H4 (cell line): ENCODE data around the gene TNFSF12. TPM values are rescaled to one million over a fixed set of nuclear protein-coding genes. Genes with fewer than 3 reads are reported as not detected.

Source experiments
- DNase-seq: peaks from one replicate; pipeline ENCODE4 v3.0.0-alpha.2; 2015; ENCODE audit warnings: low spot score
- total RNA-seq: library from RNA; depleted of rRNA; stranded (reverse); fragments of >200 nt; shearing (Covaris generic); gene quantifications from 2 replicates; pipeline ENCODE4 v1.2.3, GENCODE V29; 2014; rRNA removed

Gene TNFSF12, protein sequence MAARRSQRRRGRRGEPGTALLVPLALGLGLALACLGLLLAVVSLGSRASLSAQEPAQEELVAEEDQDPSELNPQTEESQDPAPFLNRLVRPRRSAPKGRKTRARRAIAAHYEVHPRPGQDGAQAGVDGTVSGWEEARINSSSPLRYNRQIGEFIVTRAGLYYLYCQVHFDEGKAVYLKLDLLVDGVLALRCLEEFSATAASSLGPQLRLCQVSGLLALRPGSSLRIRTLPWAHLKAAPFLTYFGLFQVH
- 2.4 TPM in 1 of 2 replicates, not detected in the other for total RNA-seq

DNA sequence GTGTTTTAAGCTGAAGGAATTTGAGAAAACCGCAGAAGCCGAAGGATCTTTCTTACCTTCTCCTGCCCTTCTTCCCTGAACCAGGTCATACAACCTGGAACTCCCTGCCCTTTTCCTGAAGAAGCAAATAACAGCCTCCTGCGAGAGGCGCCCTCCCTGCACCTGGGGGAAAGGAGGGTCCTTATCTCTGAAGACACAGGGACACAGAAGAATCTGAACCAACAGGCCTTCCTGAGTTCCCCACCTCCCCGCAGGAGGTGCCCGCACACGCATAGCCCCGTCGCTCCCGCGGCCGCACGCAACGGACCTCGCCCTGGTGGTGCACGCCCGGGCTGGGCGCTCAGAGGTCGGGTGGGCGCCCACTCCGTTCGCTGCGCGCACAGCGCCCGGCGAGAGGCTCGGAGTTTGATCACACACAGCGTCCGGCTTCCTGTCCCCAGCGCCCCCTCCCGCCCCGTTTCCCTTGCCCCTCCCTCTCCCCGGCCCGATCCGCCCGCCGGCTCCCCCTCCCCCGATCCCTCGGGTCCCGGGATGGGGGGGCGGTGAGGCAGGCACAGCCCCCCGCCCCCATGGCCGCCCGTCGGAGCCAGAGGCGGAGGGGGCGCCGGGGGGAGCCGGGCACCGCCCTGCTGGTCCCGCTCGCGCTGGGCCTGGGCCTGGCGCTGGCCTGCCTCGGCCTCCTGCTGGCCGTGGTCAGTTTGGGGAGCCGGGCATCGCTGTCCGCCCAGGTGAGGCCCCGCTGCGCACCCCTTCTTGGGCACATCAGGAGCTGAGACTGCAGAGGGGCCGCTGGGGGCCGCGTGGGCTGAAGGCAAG, at the start of gene TNFSF12:
Gene TNFSF12 (plus strand): TSS at position 474 of the 816 bp plus-strand sequence. CDS start 96 bp downstream, at position 570.
- no peak for DNase-seq

DNA sequence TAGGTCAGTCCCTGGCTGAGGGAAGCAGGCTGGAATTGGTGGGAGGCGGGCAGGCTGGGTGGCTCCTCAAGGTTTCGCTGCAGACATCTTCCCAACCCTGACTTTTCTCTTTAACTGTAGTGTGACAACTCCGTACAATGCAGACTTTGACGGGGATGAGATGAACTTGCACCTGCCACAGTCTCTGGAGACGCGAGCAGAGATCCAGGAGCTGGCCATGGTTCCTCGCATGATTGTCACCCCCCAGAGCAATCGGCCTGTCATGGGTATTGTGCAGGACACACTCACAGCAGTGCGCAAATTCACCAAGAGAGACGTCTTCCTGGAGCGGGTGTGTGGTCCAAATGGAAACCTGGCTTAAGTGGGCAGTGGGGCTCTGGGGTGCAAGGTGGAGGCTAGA, 49.7 kb upstream of the TNFSF12 start:
- no peak for DNase-seq

DNA sequence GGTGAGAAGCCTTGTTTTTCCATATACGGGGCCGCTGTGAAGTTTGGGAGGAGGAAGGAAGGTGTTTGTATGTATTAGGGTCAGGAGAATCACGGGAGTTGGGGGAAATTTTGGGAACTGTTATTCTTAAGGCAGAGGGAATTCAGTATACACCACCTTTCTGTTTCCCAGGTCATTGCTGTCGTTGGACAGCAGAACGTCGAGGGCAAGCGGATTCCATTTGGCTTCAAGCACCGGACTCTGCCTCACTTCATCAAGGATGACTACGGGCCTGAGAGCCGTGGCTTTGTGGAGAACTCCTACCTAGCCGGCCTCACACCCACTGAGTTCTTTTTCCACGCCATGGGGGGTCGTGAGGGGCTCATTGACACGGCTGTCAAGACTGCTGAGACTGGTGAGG, 47.1 kb upstream of the TNFSF12 start:
- no peak for DNase-seq

DNA sequence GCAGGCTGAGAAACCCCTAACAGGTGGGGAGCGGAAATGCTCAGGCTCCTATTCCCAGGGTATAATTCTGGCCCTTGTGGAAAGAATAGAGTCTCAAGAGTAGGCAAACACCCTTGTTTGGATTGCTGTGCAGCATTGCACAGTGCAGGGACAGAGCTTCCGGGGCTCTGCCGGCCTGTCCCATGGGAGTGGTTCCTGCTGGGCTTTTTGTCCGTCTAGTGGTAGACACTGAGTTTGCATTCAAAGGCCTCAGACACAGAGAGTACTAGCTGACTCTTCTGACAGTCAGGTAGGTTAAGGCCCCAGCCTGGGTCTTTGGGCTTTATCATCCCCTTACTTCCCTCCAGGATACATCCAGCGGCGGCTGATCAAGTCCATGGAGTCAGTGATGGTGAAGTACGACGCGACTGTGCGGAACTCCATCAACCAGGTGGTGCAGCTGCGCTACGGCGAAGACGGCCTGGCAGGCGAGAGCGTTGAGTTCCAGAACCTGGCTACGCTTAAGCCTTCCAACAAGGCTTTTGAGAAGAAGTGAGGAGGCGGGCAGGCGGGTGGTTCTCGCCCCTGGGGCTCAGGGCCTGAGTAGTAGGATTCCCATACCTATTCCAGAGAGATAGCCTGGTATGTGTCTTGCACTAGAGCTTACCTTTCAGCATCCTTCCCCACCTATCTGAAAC, 46.5 kb upstream of the TNFSF12 start:
- no peak for DNase-seq

DNA sequence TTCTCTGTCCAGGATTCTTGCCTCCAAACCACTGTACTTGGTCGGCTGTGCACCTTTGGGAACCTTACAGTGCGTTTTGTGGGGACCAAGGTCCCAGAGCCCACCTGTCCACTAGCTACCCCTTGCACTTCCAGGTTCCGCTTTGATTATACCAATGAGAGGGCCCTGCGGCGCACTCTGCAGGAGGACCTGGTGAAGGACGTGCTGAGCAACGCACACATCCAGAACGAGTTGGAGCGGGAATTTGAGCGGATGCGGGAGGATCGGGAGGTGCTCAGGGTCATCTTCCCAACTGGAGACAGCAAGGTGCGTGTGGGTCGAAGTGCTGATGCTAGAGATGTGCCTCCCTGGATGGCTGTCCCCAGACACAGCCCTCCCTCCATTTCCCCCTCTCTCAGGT, 45.9 kb upstream of the TNFSF12 start:
- no peak for DNase-seq

DNA sequence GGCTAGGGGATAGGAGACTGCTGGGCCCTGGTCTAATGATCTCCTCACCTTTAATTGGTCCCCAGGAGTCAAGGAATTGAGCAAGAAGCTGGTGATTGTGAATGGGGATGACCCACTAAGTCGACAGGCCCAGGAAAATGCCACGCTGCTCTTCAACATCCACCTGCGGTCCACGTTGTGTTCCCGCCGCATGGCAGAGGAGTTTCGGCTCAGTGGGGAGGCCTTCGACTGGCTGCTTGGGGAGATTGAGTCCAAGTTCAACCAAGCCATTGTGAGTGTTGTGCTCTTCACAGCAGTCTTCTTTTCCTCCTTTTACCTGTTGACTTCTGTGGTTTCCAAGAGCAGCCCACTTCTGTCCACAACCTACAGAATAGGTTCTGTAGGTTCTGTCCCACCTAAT, 45.3 kb upstream of the TNFSF12 start:
- no peak for DNase-seq

DNA sequence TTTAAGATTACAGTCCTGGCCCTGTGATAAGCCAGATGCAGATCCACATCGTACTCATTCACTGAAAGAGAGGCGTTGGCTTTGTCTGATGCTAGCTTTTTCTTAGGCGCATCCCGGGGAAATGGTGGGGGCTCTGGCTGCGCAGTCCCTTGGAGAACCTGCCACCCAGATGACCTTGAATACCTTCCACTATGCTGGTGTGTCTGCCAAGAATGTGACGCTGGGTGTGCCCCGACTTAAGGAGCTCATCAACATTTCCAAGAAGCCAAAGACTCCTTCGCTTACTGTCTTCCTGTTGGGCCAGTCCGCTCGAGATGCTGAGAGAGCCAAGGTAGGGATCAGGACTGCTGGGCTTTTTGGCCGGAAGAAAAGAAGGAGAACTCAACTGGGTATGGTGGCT, 40.7 kb upstream of the TNFSF12 start:
- DNase-seq = no peak

DNA sequence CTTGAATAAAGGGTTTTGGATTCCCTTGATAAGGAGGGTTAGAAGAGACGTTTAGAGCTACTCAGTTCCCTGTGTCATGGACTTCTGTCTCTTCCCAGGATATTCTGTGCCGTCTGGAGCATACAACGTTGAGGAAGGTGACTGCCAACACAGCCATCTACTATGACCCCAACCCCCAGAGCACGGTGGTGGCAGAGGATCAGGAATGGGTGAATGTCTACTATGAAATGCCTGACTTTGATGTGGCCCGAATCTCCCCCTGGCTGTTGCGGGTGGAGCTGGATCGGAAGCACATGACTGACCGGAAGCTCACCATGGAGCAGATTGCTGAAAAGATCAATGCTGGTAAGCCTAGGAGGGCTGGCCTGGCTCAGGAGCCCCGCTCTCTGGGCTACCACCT, 40.0 kb upstream of the TNFSF12 start:
- no peak for DNase-seq

DNA sequence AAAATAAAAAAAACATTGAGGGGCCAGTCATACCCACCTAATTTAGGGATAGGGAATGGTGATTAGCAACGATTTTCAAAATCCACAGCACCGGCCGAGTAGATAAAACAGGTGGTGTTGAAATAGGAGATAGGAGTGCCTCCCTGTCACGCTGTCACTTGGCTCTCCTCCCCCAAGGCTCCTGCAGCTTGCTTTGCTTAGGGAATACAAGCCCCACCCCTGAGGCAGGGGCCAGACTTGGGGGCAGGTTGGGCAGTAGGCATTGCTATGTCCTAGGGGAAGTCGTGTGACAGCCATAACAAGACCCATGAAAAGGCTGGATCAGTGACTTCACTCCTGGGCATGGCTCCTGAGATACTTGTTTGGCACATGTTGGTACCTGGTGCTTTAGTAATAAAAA, 38.9 kb upstream of the TNFSF12 start:
- DNase-seq = no peak

DNA sequence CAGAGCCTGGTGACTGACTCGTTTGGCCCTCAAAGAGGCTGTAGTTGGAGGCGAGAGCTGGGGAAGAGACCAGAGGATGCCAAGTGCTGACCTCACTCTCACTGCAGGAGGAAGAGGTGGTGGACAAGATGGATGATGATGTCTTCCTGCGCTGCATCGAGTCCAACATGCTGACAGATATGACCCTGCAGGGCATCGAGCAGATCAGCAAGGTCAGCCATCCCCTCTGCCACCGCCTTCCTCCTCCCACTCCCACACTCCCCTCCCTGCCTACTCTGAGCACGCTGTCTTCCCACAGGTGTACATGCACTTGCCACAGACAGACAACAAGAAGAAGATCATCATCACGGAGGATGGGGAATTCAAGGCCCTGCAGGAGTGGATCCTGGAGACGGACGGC, 37.8 kb upstream of the TNFSF12 start:
- DNase-seq = no peak

DNA sequence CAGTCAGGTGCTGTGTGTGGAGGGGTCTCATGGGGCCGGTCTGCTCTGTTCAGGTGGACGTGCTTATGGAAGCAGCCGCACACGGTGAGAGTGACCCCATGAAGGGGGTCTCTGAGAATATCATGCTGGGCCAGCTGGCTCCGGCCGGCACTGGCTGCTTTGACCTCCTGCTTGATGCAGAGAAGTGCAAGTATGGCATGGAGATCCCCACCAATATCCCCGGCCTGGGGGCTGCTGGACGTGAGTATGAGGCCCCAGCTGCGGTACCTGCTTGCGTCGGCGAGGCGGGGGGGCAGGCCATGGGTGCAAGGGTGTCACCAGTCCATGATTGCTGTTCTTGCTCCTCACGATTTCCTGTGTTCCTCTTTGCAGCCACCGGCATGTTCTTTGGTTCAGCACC, 36.8 kb upstream of the TNFSF12 start:
- DNase-seq = no peak

DNA sequence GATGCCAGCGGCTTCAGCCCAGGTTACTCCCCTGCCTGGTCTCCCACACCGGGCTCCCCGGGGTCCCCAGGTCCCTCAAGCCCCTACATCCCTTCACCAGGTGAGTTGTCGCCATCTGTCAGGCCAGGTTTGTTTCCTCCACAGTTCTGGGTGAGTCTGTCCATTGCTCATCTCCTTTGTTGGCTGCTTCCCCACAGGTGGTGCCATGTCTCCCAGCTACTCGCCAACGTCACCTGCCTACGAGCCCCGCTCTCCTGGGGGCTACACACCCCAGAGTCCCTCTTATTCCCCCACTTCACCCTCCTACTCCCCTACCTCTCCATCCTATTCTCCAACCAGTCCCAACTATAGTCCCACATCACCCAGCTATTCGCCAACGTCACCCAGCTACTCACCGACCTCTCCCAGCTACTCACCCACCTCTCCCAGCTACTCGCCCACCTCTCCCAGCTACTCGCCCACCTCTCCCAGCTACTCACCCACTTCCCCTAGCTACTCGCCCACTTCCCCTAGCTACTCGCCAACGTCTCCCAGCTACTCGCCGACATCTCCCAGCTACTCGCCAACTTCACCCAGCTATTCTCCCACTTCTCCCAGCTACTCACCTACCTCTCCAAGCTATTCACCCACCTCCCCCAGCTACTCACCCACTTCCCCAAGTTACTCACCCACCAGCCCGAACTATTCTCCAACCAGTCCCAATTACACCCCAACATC, 35.9 kb upstream of the TNFSF12 start:
- DNase-seq = no peak

DNA sequence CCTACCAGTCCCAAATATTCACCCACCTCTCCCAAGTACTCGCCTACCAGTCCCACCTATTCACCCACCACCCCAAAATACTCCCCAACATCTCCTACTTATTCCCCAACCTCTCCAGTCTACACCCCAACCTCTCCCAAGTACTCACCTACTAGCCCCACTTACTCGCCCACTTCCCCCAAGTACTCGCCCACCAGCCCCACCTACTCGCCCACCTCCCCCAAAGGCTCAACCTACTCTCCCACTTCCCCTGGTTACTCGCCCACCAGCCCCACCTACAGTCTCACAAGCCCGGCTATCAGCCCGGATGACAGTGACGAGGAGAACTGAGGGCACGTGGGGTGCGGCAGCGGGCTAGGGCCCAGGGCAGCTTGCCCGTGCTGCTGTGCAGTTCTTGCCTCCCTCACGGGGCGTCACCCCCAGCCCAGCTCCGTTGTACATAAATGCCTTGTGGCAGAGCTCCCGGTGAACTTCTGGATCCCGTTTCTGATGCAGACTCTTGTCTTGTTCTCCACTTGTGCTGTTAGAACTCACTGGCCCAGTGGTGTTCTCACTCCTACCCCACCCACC, 34.9 kb upstream of the TNFSF12 start:
- no peak for DNase-seq

DNA sequence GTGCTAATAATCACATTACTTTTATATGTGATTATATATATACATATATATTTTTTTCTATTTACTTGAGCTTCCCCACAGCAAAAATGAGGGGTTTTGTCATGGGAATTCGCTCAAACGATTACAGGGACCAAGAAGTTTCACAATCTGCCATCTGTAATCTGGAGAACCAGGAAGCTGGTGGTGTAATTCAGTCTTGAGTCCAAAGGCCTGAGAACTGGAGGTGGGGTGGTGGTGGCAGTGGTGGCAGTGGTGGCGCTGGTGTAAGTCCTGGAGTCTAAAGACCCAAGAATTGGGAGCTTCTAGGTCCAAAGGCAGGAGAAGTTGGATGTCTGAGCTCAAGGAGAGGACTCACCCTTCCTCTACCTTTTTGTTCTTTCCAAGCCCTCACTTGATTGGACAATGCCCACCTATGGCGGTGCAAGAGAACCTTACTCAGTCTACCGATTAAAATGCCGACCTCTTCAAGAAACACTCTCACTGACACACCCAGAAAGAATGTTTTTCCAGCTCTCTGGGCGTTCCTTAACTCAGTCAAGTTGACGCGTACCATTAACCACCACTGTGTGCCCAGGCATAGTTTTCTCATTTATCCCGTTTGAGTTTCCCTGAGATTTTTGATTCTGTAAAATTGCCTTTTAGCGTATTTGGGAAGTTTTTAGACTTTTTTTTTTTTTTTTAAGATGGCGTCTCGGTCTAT, 32.8 kb upstream of the TNFSF12 start:
- DNase-seq = no peak

DNA sequence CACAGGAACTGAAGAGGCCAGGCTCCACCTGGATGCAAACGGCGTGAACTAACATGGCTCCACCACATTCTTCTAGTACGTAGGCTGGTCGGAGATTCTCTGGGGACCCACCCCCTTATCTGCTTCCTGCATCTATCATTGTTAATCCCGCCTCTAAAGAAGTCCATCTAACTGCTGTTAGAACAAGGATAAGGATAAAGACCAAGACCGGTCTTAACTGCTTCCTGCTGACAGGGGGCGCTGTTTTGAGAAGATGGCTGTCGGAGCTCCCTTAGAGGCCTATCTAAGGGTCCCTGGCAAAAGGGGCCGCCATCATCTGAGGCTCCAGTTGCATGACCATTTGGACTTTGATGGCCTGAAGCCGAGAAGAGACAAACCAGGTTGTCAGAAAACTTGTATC, 25.8 kb upstream of the TNFSF12 start:
- DNase-seq = no peak

DNA sequence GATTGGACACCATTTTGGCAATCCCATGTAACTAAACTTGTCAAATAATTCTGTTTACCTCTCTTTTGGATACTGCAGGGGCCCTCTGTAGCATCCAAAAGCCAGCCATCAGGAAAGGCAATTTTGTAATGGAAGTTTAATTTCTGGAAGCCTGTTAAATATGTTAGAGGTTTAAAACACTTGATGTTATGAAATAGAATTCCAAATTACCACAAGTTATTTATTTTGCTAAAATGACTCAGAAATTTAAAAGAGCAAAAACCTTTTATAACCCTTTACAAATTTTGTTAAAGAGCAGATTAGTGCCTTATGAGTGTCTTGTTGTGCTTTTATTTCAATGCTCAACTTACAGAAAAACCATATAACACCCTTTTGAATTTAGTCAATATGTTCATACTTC, 20.0 kb upstream of the TNFSF12 start:
- no peak for DNase-seq

DNA sequence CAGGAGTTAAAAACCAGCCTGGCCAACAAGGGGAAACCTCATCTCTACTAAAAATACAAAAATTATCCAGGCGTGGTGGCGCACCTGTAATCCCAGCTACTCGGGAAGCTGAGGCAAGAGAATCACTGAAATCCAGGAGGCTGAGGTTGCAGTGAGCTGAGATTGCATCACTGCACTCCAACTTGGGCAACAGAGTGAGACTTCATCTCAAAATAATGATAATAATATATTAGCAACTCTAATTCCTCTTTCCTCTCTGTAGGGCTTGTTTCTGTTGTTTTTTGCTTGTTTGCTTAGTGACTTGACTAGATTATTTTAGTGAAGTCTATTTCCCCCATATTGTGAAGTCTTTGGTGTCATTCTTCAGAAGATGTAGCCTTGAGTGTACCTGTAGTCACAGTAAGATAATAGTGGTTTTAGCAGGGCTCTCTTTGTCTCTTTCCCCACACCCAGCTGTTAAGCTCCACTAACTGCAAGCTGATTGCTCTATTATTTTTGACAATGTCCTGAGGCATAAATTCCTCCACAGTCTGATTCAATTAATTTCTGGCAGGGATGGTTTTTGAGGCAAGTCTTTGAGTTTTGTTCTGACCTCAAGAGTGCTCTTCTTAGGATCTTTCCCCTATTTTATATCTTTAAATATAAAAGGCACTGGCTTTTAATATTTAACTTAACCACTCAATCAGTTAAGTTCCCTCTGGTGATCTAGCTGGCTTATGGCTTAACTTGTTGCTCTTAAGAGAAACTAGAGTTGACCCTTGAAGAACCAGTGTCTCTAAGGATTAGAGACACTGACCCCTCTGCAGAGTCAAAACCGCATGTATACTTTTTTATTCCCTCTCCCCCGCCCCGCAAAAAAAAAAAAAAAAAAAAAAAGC, 18.6 kb upstream of the TNFSF12 start:
- no peak for DNase-seq

DNA sequence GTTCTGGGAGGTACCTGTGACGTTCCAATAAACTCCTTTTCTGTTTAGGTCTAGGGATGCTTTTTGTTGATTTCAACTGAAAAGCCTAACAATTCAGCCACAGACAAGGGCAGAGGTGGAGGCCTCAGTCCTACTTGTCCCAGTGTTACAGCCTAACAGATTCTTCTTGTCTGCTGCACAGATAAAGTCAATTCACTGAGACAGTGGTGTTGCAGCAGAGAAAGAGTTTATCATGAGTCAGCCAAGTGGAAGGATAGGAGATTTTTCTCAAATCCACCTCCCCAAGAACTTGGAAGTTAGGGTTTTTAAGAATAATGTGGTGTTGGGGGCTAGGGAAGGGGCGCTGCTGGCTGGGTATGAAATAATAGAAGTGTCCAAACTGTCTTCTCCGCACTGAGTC, 10.8 kb upstream of the TNFSF12 start:
- DNase-seq = no peak

DNA sequence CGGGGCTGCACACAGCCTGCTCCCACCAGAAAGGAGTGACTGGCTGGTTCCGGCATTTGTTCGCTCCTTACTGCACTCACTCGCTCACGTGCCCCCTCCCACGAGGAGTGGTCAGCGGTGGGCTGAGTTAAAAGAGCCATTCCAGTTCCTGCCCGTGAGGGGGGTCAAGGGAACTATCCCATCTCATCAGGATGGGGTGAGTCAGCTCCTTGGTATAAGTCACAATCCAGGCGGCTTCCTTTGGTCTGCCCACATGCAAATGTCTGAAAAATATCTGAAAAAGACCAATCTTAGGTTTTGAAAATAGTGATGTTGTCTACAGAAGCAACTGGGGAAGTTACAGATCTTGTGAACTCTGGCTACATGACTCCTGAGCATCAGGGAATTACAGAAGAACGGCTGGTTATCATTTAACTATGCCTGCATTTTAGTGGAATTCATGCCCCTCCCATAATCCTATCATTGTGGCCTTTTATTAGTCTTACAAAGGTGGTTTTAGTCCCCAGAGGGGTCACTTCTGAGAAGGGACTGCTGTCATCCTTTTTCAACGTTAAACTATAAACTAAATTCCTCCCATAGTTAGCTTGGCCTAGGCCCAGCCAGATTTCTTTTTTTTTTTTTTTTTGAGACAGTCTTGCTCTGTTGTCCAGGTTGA, 9.8 kb upstream of the TNFSF12 start:
- DNase-seq = no peak
